Suppressor macrophage treated with lipopolysaccharide for 1 hour (primary cell): ENCODE measurements around the gene NR1I2.
A peak's percentile ranks its signal among the peaks of the same experiment; 100 is the strongest.

Experiments used
- DNase-seq, 3 donors: peaks; one replicate each; pipeline ENCODE4 v3.0.0-alpha.2; 2020 to 2022

Gene NR1I2

GRCh38 chr3:119781330-119782198 is at the start of gene NR1I2:
Gene NR1I2, plus strand, starts transcription at chr3:119782101.
- no peak for DNase-seq

GRCh38 chr3:119733812-119734211 is 48.1 kb upstream of the NR1I2 start:
- DNase-seq: no peak

GRCh38 chr3:119738741-119739140 is 43.2 kb upstream of the NR1I2 start:
- DNase-seq: peak; percentile 14 to 75 (median 72)

GRCh38 chr3:119741657-119742590 is 40.0 kb upstream of the NR1I2 start:
- DNase-seq: peak; percentile 77 to 86 (median 81)

- DNase-seq: no peak
Measured at GRCh38 chr3:119743921-119744320, 38.0 kb upstream of the NR1I2 start.

GRCh38 chr3:119745942-119746341 is 36.0 kb upstream of the NR1I2 start:
- DNase-seq: no peak

- peak; percentile 8 to 26 (median 25) for DNase-seq
Measured at GRCh38 chr3:119746423-119746822, 35.5 kb upstream of the NR1I2 start.

- DNase-seq: no peak
Measured at GRCh38 chr3:119747357-119747756, 34.5 kb upstream of the NR1I2 start.

- no peak for DNase-seq
Measured at GRCh38 chr3:119748991-119749390, 32.9 kb upstream of the NR1I2 start.

GRCh38 chr3:119751423-119751822 is 30.5 kb upstream of the NR1I2 start:
- no peak for DNase-seq

- DNase-seq: no peak
Measured at GRCh38 chr3:119759962-119760361, 21.9 kb upstream of the NR1I2 start.

- no peak for DNase-seq
Measured at GRCh38 chr3:119762876-119763275, 19.0 kb upstream of the NR1I2 start.

GRCh38 chr3:119763466-119763865 is 18.4 kb upstream of the NR1I2 start:
- no peak for DNase-seq

- no peak for DNase-seq
Measured at GRCh38 chr3:119765239-119765638, 16.7 kb upstream of the NR1I2 start.

- DNase-seq: no peak
Measured at GRCh38 chr3:119767936-119768601, 13.8 kb upstream of the NR1I2 start.

GRCh38 chr3:119768668-119769393 is 13.1 kb upstream of the NR1I2 start:
- no peak for DNase-seq

GRCh38 chr3:119769394-119770149 is 12.3 kb upstream of the NR1I2 start:
- peak in 2 of 3 donors; percentile 21 to 45 for DNase-seq

GRCh38 chr3:119774444-119774843 is 7.5 kb upstream of the NR1I2 start:
- peak; percentile 28 to 53 (median 47) for DNase-seq

GRCh38 chr3:119776304-119776703 is 5.6 kb upstream of the NR1I2 start:
- DNase-seq: no peak

GRCh38 chr3:119778176-119778575 is 3.7 kb upstream of the NR1I2 start:
- no peak for DNase-seq

- no peak for DNase-seq
Measured at GRCh38 chr3:119778811-119779210, 3.1 kb upstream of the NR1I2 start.
